K562 (cell line): Measurements from ENCODE around the gene PHTF1. TPM values are rescaled to one million over a fixed set of nuclear protein-coding genes. Genes with fewer than 3 reads are reported as not detected.

Experiments
- CBFA2T2 ChIP-seq: fragments of 450-650 bp; conservative IDR thresholded peaks from 2 replicates; pipeline ENCODE4 v1.6.1; 2017; ENCODE audit warnings: mild to moderate bottlenecking
- CBFA2T3 ChIP-seq: fragments of 450-650 bp; IDR thresholded peaks from 2 replicates; pipeline ENCODE4 v1.6.1; 2017
- CCNT2 ChIP-seq: IDR thresholded peaks from 2 replicates; pipeline ENCODE4 v1.6.1; 2011; ENCODE audit warnings: borderline replicate concordance, low read depth, mild to moderate bottlenecking, moderate library complexity, mixed read lengths, low read length; ENCODE audit not compliant: insufficient read length; ENCODE audit errors: extremely low read depth
- CREM ChIP-seq: IDR thresholded peaks from 2 replicates; pipeline ENCODE4 v1.6.1; 2014; ENCODE audit warnings: antibody characterized with exemption, low read depth
- CTBP1 ChIP-seq: fragments of 450-650 bp; IDR thresholded peaks from 2 replicates; pipeline ENCODE4 v1.6.1; 2016; ENCODE audit warnings: borderline replicate concordance
- CXXC5 ChIP-seq: fragments of 250-450 bp; sonication (Bioruptor Pico); IDR thresholded peaks from 2 replicates; pipeline ENCODE4 v1.8.0; 2022; ENCODE audit warnings: inconsistent platforms, mild to moderate bottlenecking, moderate library complexity
- GTF2B ChIP-seq: IDR thresholded peaks from 2 replicates; pipeline ENCODE4 v1.6.1; 2011; ENCODE audit not compliant: insufficient read length; ENCODE audit errors: extremely low read depth
- HMG20A ChIP-seq: fragments of 450-650 bp; formaldehyde crosslinking; conservative IDR thresholded peaks from 2 replicates; pipeline ENCODE4 v1.4.0; 2020; ENCODE audit warnings: mild to moderate bottlenecking, mixed read lengths
- KLF16 ChIP-seq: IDR thresholded peaks from 2 replicates; pipeline ENCODE4 v1.6.1; 2016; ENCODE audit warnings: antibody characterized with exemption
- PBX2 ChIP-seq, 2 experiments: IDR thresholded peaks in 1 of 2; conservative IDR thresholded peaks in 1 of 2; 2 replicates each; pipeline ENCODE4 v1.6.1; 2016; ENCODE audit warnings: low read depth in 2 of 2, mild to moderate bottlenecking in 1 of 2, missing compliant biosample characterization in 1 of 2, missing genetic modification characterization in 1 of 2, moderate library complexity in 1 of 2
- SMARCA4 ChIP-seq: fragments of 450-650 bp; IDR thresholded peaks from 2 replicates; pipeline ENCODE4 v1.6.1; 2016
- TAF15 ChIP-seq: fragments of 200-400 bp; formaldehyde crosslinking; IDR thresholded peaks from 2 replicates; pipeline ENCODE4 v1.6.1; 2017; ENCODE audit warnings: mild to moderate bottlenecking, low read depth, low read length, moderate library complexity
- TRIM24 ChIP-seq, 2 experiments: fragments of 450-650 bp; IDR thresholded peaks; 2 replicates each; pipeline ENCODE4 v1.6.1; 2016
- ZFP30 ChIP-seq: fragments of 250-450 bp; sonication (Bioruptor Pico); IDR thresholded peaks from 2 replicates; pipeline ENCODE4 v1.8.0; 2022; ENCODE audit warnings: moderate library complexity, mild to moderate bottlenecking, inconsistent platforms, borderline replicate concordance
- ZFP36 ChIP-seq: fragments of 150-350 bp; IDR thresholded peaks from 2 replicates; pipeline ENCODE4 v1.6.1; 2018; ENCODE audit warnings: low read length, low read depth; ENCODE audit not compliant: partially characterized antibody
- ZFPM2 ChIP-seq: fragments of 250-450 bp; sonication (Bioruptor Pico); IDR thresholded peaks from 2 replicates; pipeline ENCODE4 v1.5.1; 2022; ENCODE audit warnings: mild to moderate bottlenecking
- ZZZ3 ChIP-seq: fragments of 450-650 bp; IDR thresholded peaks from 2 replicates; pipeline ENCODE4 v1.6.1; 2016; ENCODE audit warnings: antibody characterized with exemption, mild to moderate bottlenecking, moderate library complexity
- polyA plus RNA-seq, 8 experiments: library from polyadenylated mRNA; depleted of rRNA in 4 of 8; stranded (reverse) in 5 of 8; unstranded in 3 of 8; fragments of >200 nt; fragmentation: Nextera tagmentation in 2 of 8; fragmentation: Illumina TruSeq in 1 of 8; extraction: Ambion mirVana in 2 of 8; extraction: Trizol in 1 of 8; gene quantifications; 2 replicates each; pipeline versions ENCODE4 v1.2.1 to v1.2.3, GENCODE V29; 2011 to 2014; ENCODE audit warnings: inconsistent platforms in 1 of 8, missing spikeins in 1 of 8
- total RNA-seq, 7 experiments: library from RNA; depleted of rRNA in 6 of 7; stranded (reverse); fragments of >200 nt in 6 of 7; fragmentation: Illumina TruSeq in 2 of 7; extraction: Trizol in 2 of 7; gene quantifications; 2 replicates each; pipeline versions ENCODE4 v1.2.1 to v1.2.3, GENCODE V29; 2011 to 2021; ENCODE audit warnings: low replicate concordance in 1 of 7
- TF ChIP-seq, protein P1 (sequence below): fragments of 250-450 bp; sonication (Bioruptor Pico); IDR thresholded peaks from 2 replicates; pipeline ENCODE4 v1.5.0; 2020; ENCODE audit warnings: mild to moderate bottlenecking, borderline replicate concordance
- TF ChIP-seq, protein P2 (sequence below): IDR thresholded peaks from 2 replicates; pipeline ENCODE4 v1.6.1; 2012; ENCODE audit warnings: low read depth, low read length, improper control_type of control experiment, borderline replicate concordance
- TF ChIP-seq, protein P3 (sequence below): fragments of 250-450 bp; sonication (Bioruptor Pico); IDR thresholded peaks from 2 replicates; pipeline ENCODE4 v1.4.0; 2020; ENCODE audit warnings: borderline replicate concordance

The PHTF1 gene
- total and polyA plus RNA-seq, 9 of the 15 experiments (the other 6 are each of a cell fraction or from before 2014, with no cell fraction given) = 8.4 to 36.2 (median 23.0) TPM

GRCh38 chr1:113676524-113676923 is 82.8 kb downstream of the PHTF1 start (continued):
- TF ChIP-seq, protein P1, sequence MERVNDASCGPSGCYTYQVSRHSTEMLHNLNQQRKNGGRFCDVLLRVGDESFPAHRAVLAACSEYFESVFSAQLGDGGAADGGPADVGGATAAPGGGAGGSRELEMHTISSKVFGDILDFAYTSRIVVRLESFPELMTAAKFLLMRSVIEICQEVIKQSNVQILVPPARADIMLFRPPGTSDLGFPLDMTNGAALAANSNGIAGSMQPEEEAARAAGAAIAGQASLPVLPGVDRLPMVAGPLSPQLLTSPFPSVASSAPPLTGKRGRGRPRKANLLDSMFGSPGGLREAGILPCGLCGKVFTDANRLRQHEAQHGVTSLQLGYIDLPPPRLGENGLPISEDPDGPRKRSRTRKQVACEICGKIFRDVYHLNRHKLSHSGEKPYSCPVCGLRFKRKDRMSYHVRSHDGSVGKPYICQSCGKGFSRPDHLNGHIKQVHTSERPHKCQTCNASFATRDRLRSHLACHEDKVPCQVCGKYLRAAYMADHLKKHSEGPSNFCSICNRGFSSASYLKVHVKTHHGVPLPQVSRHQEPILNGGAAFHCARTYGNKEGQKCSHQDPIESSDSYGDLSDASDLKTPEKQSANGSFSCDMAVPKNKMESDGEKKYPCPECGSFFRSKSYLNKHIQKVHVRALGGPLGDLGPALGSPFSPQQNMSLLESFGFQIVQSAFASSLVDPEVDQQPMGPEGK (CRISPR knock-in tag) = no peak
- TF ChIP-seq HMG20A (CRISPR knock-in tag) (no peak), CBFA2T2 (peak; percentile 86), ZFP30 (CRISPR knock-in tag) (no peak), GTF2B (no peak), CTBP1 (peak; percentile 24; the same call in 1 of the 2 replicates), ZFPM2 (CRISPR knock-in tag) (no peak), ZFP36 (peak; percentile 14), CCNT2 (peak; percentile 33), SMARCA4 (peak; percentile 85), ZZZ3 (no peak), TAF15 (no peak), CBFA2T3 (peak; percentile 89), CREM (0 out of 2 replicates have a peak, but pooled peaks have one; percentile 17), TRIM24 (IDR thresholded peaks at IDR 0.05) (peak; percentile 12 to 50; a peak in 1 of 4 replicates), CXXC5 (CRISPR knock-in tag) (peak; percentile 50; the same call in 1 of the 2 replicates), KLF16 (peak; percentile 79; the same call in 1 of the 2 replicates), PBX2 (CRISPR knock-in tag; IDR thresholded peaks at IDR 0.05; ENCODE audit: low read depth) (no peak), PBX2 (tag; conservative IDR thresholded peaks at IDR 0.05; ENCODE audit: low read depth) (peak; percentile 46)
- TF ChIP-seq, protein P2, sequence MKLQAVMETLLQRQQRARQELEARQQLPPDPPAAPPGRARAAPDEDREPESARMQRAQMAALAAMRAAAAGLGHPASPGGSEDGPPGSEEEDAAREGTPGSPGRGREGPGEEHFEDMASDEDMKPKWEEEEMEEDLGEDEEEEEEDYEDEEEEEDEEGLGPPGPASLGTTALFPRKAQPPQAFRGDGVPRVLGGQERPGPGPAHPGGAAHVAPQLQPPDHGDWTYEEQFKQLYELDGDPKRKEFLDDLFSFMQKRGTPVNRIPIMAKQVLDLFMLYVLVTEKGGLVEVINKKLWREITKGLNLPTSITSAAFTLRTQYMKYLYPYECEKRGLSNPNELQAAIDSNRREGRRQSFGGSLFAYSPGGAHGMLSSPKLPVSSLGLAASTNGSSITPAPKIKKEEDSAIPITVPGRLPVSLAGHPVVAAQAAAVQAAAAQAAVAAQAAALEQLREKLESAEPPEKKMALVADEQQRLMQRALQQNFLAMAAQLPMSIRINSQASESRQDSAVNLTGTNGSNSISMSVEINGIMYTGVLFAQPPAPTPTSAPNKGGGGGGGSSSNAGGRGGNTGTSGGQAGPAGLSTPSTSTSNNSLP = peak; percentile 46; the same call in 1 of the 2 replicates
- TF ChIP-seq, protein P3, sequence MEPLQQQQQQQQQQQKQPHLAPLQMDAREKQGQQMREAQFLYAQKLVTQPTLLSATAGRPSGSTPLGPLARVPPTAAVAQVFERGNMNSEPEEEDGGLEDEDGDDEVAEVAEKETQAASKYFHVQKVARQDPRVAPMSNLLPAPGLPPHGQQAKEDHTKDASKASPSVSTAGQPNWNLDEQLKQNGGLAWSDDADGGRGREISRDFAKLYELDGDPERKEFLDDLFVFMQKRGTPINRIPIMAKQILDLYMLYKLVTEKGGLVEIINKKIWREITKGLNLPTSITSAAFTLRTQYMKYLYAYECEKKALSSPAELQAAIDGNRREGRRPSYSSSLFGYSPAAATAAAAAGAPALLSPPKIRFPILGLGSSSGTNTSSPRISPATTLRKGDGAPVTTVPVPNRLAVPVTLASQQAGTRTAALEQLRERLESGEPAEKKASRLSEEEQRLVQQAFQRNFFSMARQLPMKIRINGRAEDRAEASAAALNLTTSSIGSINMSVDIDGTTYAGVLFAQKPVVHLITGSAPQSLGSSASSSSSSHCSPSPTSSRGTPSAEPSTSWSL (CRISPR knock-in tag) = no peak
